HG03575 (cell line): Measurements from ENCODE around the gene TRAF3.

Experiments
- ATAC-seq: cut with Tn5 transposase; IDR thresholded peaks from one replicate; pipeline ENCODE4 v1.9.1; 2021; ENCODE audit not compliant: unreplicated experiment, insufficient number of reproducible peaks, low FRiP score; ENCODE audit errors: extremely low read depth

The TRAF3 gene

DNA sequence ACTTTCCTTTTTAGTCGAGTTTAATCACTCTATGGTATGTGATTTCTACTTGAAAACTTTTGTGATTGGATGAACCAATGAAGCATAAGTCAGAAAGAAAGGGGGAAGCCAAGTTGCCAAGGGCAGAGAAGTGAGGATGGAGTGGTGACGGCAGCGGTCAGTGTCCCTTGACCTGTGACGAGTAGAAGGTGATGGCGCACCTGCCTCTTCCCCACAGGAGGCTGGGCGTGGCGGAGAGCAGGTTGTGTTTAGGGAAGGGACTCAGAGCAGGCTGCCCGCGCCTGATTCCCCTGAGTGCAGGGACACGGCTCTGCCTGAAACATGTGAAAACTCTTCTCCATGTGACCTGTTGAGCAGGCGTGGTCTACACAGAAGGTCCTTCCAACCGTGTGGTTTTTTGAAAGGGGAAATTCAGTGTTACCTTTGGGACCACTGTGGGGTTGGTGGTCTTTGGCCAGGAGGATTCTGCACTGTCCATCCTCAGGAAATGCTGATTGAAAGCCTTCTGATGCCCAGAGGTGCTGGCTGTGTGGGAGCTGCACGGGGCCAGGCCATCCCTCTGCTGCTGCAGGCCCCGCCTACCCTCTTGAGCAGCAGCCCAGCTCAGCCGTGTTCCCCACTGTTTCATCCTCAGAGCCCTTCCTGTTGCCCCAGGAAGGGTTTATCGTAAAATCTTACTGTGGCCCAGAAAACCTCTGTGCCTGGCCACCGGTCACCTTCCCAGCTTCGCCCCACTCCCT lies 121.7 kb downstream of the TRAF3 start:
- ATAC-seq = no peak

DNA sequence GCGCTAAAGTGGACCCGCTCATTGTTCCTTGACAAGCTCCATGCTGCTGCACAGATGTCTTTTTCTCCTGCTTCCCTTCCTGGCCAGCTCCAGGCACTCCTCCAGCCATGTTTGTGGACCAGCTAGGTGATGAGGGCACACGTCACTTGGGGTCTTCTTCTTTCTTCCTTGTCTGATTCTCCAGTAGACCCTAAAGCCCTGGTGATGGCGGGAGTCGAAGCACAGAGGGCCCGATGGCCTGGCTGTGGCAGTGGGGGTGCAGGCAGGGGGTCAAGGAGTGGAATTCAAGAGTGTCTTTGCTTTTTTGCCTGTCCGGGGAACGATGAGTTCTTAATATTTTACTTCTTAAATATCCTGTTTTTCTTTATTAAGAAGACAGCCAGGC lies 122.3 kb downstream of the TRAF3 start:
- no peak for ATAC-seq

GRCh38 chr14:102900631-102901571 lies 123.7 kb downstream of the TRAF3 start:
- ATAC-seq = no peak

DNA sequence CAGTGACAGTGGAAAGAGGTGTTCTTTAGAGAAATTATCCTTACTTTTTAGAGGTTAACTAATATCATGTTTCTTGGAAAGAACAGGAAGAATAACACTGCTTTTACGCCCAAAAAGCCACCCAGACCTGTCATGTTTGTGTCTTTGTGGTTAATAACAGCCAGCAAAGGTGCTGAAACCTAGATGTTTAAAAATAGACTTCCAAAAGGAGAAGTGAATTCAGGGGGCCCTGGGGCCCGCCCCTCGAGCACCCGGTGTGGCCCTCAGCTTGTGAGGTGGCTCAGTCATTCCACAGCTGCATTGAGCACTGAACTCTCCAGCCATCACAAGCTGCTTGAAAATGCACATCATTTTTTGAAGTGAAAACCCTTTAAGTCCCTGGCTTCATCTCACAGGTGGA lies 124.4 kb downstream of the TRAF3 start:
- ATAC-seq = peak; percentile 40

DNA sequence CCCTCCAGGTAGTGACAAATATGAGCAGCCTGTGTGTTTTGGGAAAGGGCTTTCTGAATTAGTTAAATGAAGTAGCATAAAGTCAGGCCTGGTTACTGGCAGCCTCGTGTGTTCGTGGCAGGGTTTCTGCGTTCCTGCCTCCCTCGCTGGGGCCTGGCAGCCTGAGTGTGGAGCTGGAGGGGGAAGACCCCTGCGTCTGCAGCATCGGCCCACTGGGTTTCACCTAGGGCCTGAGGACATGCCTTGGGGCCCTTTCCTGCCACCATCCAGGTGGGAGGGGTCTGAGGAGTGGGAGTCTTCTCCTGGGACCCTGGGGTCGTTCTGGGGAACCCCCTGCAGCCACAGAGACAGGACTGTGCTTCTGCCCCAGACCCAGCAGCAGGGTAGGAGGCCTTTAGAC lies 124.8 kb downstream of the TRAF3 start:
- ATAC-seq = no peak

GRCh38 chr14:102902523-102903247 lies 125.4 kb downstream of the TRAF3 start:
- no peak for ATAC-seq

DNA sequence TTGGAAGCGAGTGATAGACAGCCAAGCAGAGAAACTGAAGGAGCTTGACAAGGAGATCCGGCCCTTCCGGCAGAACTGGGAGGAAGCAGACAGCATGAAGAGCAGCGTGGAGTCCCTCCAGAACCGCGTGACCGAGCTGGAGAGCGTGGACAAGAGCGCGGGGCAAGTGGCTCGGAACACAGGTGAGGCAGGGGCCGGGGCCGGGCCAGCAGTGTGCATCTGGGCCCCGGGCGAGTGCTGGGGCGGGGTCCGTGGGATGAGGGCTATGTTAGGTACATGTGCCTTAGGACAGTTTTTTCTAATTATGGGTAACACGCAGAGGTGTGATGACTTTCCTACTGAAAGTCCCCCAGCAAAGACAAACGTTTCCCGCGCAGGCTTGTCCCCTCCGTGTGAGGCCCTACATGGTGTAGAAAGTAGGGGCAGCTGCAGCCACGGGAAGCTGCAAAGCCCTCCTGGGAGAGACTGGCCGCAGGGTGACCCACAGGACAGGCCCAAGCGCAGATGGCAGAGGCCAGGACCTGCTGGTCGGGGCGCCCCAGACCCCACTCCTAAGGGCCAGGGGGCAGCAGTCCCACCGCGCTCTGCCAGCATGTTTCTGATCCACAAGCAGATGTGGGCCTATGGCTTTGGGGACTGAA lies 126.1 kb downstream of the TRAF3 start:
- ATAC-seq = no peak

DNA sequence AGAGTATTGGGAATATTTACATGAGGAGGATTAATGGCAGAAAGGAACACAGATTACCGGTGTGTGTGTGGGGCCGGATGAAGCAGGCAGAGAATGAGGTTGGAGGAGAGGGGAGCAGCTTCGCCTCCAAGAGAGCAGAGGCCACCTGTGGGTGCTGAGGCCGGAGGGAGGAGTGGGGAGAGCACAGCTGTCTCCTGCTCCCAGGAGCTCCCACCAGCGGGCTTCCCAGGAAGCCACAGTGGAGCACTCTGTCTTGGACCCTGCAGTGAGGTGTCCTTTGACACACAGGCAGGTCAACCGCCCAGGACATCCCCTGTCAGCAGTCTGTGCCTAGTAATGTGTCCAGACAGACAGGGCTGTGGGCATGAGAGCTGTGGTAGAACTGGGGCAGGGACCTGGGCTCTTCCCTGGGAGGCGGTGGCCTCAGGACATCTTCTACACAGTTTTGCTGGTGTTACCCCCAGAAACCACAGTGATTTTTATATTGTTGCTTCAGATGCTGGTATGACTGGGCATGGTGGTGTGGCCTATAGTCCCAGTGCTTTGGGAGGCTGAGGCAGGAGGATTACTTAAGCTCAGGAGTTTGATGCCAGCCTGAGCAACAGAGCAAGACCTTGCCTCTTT lies 126.8 kb downstream of the TRAF3 start:
- no peak for ATAC-seq

DNA sequence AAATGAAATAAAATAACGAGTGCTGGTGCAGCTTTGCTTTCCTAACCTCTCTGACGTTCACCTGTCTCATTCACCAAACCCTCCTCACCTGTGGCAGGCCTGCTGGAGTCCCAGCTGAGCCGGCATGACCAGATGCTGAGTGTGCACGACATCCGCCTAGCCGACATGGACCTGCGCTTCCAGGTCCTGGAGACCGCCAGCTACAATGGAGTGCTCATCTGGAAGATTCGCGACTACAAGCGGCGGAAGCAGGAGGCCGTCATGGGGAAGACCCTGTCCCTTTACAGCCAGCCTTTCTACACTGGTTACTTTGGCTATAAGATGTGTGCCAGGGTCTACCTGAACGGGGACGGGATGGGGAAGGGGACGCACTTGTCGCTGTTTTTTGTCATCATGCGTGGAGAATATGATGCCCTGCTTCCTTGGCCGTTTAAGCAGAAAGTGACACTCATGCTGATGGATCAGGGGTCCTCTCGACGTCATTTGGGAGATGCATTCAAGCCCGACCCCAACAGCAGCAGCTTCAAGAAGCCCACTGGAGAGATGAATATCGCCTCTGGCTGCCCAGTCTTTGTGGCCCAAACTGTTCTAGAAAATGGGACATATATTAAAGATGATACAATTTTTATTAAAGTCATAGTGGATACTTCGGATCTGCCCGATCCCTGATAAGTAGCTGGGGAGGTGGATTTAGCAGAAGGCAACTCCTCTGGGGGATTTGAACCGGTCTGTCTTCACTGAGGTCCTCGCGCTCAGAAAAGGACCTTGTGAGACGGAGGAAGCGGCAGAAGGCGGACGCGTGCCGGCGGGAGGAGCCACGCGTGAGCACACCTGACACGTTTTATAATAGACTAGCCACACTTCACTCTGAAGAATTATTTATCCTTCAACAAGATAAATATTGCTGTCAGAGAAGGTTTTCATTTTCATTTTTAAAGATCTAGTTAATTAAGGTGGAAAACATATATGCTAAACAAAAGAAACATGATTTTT lies 128.2 kb downstream of the TRAF3 start:
- no peak for ATAC-seq

DNA sequence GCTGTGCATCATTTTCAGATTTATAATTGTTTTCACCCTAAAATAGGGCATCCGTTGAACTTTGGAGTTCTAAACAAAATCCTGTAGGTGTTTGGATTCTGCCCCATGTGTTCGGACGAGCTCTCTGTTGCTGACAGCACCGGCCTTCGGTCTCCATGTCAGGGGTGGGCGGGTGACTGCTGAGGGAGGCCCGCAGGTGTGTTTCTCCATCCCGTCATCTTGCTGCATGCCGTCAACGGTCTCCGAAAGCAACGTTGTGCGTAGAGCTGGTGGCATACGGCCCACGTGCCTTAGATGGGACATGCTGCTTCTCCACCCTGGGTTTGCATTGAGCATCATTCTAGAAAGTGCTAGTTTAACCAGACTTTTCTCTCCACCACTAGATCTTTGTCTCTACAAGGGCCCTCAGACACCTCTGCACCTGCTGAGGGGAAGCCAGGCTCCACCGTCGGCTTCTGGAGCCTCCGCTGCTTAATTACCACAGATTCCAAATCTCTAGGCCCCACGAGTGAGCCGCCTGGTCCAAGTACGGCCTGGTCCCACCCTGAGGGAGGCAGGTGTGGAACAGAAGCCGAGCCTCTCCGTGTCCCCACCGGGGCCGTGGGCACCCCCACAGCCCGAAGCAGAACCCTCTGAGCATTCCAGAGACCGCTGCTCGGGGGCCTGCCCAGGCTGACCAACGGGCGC lies 129.5 kb downstream of the TRAF3 start:
- ATAC-seq = no peak

GRCh38 chr14:102907303-102907844 lies 130.1 kb downstream of the TRAF3 start:
- no peak for ATAC-seq

DNA sequence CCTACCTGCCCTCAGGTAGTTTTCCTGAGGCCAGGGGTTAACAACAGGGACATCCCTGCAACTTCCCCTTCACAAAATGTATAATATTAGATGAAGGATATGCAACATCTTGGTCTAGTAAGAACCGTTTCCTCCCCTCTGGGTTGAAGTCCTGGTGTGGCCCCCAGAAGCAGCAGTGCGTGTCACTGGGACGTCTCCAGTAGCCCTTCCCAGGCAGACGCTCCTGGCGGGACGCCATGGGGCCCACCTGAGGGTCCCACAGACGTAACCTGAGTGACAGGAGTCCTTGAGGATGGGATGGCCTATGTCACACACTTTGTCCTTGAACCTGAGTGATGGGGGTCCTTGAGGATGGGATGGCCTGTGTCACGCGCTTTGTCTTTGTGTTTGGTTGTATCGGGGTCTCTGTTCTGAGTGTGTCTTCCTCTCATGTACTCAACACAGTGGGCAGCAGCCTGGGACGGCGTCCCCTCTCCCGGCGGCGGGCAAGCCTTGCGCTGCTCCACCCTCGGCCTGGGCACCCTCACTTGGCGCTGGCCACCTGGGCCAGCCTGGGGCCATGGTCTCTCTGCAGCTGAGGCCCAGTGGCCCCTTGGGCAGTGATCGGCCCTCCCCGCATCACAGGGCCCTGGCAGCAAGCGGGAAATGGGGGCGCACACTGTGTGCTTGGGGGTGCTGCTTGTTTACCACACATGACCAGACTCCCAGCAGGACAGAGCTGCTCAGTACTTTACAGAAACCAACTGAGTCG lies 130.9 kb downstream of the TRAF3 start:
- ATAC-seq = no peak

- no peak for ATAC-seq
These were observed 131.7 kb downstream of the TRAF3 start for GRCh38 chr14:102908766-102909455.

DNA sequence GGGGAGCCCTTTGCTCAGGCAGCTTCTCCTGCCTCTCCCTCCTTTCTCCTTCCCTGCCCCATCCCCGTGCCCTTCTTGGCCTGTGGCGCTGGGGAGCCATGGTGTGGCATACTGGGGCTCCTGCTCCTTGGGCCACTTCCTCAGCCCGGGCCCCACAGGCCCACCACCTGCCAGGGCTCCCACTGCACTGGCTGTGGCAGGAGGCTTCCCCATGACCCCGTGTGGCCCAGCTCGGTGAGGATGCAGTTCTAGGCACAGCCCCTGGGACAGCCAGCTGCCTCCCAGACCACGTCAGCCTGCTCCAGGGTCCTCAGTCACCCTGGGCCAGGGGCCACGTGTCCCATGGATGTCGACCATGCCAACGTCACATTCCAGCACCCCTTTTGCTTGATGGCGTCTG lies 132.2 kb downstream of the TRAF3 start:
- no peak for ATAC-seq

GRCh38 chr14:102909911-102910310 lies 132.7 kb downstream of the TRAF3 start:
- no peak for ATAC-seq

DNA sequence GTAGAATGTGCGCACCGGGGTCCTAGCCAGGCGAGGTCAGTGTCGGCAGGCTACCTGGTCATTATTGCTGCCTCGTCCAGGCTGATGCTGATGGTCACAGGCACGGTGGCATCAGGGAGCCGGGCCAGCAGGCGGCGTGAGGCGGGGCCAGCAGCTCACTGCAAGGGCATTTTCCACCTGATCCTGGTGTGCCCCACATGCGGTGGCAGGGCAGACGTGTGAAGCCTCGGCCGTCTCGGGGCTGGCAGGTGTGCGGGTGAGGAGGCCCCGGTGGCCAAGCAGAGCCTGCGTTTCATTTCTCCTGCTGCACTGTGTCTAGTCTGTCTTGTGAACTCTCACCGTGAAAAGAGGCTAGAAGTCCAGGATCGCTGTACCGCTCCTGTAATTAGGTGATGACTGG lies 133.2 kb downstream of the TRAF3 start:
- ATAC-seq = no peak
